Stimulated activated CD4-positive, alpha-beta T cell treated with anti-CD3 and anti-CD28 coated beads, Interleukin-12 subunit alpha, Interleukin-12 subunit beta, amount 100 ng/mL, for 4 hours (primary cell): Measurements from ENCODE around the gene P2RX4.
"Not testable (repeated sequence)": the region's sequence is repeated elsewhere in the genome, so short reads cannot be mapped to it uniquely, and the experiment has no call there.

Experiments
- DNase-seq: peaks from one replicate; pipeline ENCODE4 v3.0.0-alpha.2; 2020

P2RX4 gene

DNA sequence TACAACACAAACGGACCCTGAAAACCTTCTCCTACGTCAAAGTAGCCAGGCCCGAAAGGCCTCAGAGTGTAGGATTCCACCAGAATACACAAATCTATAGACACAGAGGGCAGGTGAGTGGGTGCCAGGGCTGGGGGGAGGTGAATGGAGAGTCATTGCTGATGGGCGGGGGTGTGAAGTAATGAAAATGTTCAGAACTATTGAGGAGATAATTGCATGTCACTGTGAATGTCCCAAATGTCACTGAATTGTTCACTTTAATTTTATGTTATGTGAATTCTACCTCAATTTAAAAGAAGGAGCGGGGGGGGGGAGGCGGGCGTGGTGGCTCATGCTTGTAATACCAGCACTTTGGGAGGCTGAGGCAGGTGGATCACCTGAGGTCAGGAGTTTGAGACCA, 36.0 kb downstream of the P2RX4 start:
- DNase-seq, result no peak

DNA sequence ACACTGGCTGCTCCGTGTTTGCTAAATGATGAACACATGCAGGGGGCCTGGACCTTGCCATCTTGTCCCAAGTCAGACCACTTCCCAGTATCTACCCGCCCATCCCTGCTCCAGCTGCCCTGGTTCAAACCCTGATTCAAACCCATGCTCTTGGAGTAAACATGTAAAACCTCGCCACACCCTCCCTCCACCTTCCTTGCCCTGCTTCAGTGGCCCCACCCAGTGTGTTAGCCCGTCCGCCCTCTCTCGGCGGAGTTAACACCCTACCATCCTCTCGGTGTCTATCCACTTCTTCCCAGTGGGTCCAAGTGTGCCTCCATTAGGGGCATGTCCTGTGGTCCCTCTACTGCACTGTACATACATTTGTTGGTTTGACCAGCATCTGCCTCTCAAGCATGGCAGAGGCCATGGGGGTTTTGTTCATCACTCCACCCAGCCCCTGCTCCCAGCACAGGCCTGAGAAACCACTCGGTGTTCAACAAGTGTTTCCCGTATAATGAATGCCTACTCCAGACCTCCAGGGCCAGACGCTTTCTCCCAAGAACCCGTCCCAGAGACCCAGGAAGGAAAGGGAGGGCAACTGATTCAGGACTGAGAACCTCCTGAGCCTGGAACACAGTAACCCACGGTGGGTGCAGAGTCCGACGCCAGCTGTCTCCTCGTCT, 37.1 kb downstream of the P2RX4 start:
- no peak for DNase-seq

DNA sequence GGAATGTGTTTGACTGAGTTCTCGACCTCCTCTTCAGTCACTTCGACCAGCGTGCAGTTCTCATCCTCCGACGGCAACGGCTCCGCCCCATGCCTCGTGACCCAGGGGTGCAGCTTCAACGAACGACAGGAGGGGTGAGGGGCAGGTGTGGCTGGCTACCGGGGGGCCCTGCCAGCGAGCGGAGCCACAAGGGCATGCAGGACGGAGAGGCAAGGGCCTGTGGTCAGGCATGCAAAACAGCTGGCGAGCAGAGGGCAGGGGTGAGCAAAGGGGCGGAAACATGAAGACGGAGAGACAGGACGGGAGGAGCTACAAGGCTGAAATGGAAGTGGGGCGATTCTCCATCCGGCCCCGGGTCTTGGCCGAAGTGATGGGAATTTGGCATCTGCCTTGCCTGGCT, 38.7 kb downstream of the P2RX4 start:
- no peak for DNase-seq

DNA sequence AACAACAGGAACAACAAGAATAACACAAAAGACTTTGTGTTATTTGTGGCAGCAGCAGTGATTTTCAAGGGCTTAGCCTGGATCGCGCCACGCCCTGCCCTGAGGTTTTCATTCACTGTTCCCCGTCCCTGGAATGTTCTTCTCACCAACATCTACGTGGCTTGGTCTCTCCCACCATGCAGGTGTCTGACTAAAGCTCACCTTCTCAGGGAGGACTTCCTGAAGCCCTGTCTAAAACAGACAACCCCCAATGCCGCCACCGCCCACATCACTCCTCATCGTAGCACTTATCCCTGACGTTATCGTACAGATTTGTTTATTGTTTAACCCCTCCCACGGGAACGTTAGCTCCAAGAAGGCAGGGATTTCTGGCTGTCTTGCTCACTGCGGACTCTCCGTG, 40.4 kb downstream of the P2RX4 start:
- no peak for DNase-seq

- no peak for DNase-seq
Observed at GRCh38 chr12:121251838-121252237, 41.9 kb downstream of the P2RX4 start.

- no peak for DNase-seq
Observed at GRCh38 chr12:121252712-121253345, 42.9 kb downstream of the P2RX4 start.

GRCh38 chr12:121253638-121254335, 43.9 kb downstream of the P2RX4 start:
- DNase-seq, result no peak

- no peak for DNase-seq
Observed at GRCh38 chr12:121255433-121255832, 45.5 kb downstream of the P2RX4 start.

- not testable (repeated sequence) for DNase-seq
Observed at GRCh38 chr12:121257704-121258449, 47.9 kb downstream of the P2RX4 start.

GRCh38 chr12:121259074-121259473, 49.1 kb downstream of the P2RX4 start:
- no peak for DNase-seq

DNA sequence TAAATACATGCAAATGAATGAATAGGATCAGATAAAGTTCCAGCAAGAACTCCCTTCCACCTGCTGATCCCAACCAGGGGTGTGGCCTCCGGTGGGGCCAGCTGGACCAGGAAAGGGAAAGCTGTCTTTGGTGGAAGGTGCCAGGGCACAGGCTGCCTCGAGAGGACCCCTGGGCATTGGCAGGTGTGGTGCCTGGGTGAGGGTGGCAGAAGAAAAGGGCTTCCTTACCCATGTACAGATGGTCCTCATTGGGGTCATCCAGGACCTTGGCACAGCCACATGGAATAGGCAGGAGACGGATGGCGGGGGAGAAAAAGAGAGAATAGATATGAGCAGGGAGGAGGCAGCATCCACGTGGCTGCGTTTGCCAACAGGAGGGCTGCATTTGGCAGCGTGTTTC, 50.2 kb downstream of the P2RX4 start:
- no peak for DNase-seq

- no peak for DNase-seq
Observed at GRCh38 chr12:121261398-121261797, 51.5 kb downstream of the P2RX4 start.

- DNase-seq, result no peak
Observed at GRCh38 chr12:121263206-121263935, 53.4 kb downstream of the P2RX4 start.

DNA sequence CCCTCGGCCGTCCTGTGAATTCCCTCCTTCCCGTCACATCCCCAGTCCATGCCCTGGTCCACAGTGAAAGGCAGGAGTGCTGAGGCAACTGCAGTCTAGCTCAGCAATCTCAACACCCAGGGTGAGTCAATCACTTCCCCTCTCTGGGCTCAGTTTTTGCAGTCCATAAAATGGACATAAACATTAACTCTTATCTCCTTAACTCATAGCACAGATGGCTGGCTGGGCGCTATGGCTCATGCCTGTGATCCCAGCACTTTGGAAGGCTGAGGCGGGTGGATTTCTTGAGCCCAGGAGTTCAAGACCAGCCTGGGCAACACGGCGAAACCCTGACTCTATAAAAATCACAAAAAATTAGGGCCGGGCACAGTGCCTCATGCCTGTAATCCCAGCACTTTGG, 54.2 kb downstream of the P2RX4 start:
- no peak for DNase-seq

GRCh38 chr12:121264951-121265515, 55.1 kb downstream of the P2RX4 start:
- no peak for DNase-seq

DNA sequence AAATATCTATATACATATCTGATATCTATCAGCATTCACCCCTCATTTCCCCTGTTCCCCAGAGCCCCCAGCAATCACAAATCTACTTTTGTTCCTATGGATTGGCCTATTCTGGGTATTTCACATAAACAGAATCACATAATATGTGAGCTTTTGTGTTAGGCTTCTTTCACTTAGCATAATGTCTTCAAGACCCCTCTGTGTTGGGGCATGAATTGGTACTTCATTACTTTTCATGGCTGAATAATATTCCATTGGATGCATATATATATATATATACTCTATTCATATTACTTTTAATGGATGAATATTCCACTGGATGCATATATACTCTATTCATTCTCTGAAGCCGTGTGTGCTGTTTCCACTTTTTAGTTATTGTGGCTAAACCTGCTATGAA, 57.9 kb downstream of the P2RX4 start:
- DNase-seq, result no peak

DNA sequence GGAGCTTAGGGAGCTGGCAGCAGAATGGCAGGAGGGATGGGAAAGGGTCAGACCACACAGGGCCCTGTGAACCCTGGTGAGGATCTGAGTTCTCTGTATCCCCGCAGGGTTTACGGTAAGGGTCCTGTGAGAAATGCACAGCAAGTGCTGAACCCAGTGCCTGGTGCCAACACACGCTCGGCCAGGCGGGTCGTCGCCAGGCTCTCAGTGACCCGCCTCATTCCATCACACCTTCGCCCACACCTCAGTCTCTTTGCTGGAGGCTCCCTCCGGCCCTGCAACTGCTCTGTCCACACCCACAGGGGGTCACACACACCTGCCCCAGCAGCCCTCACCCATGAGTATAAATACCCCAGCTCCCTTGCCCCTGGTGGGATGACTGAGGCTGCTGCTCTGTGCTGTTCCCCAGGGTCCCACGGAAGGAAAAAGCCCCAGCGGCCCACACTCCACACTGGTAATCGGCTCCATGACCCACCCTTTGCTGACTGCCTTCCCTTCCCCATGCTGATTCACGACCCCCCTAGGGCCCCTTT, 63.5 kb downstream of the P2RX4 start:
- DNase-seq, result no peak

DNA sequence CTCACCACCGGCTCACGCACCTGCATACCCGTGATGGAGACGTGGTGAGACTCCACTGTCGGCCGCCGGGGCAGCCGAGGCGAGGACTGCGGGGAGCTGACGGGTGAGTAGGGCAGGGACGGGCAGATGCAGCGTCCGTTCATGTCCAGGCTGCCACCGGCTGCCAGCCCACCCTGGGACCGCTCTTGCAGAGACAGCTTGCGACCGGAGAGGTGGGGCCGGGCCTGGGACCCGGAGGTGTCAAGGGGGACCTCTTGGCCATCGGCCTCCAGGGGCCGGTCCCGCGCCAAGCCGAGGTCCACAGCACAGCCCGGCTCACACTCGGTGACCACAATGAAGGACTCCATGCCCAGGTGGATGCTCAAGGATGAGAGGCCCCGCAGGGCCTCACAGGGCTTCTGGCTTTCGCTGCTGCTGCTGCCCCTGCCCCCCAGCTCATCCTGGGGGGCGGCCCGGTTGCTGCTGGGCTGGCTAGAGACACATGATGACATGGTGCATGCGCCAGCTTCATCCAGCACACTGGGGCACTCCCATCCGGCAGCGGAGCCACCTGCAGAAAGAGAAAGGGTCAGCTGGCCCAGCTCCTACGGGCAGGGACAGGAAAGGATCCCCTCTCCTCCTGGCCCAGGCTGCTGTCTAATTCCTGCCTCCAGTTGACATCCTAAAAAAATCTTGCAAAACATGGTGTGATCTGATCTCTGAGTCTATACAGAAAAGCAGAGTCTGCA, 64.3 kb downstream of the P2RX4 start:
- DNase-seq, result no peak

GRCh38 chr12:121277374-121277759, 67.4 kb downstream of the P2RX4 start:
- no peak for DNase-seq

GRCh38 chr12:121278169-121279070, 68.5 kb downstream of the P2RX4 start:
- DNase-seq, result no peak

DNA sequence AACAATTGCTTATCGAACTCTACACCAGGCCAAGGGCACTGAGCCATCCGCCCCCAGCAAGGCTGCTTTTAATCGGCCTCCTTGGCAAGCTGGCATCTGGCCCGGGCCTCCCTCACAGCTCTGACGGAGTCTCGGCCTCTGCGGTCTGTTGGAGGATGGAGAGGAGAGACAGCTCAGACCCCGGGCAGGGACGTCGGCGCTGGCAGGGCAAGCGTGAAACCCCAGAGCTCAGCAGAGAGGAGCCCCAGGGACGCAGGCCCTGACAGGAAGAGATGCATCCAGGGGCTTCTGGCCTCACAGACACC, 69.1 kb downstream of the P2RX4 start:
- DNase-seq, result no peak
